SK-N-MC (cell line): ENCODE results near the gene CNTNAP3.
"Not testable (repeated sequence)": the region's sequence is repeated elsewhere in the genome, so short reads cannot be mapped to it uniquely, and the experiment has no call there.

Source experiments
- EZH2 ChIP-seq: fragments of 200-600 bp; sonication (generic); IDR thresholded peaks from one replicate; pipeline ENCODE4 v1.6.1; 2017; ENCODE audit warnings: antibody characterized with exemption
- FOXP2 ChIP-seq: optimal IDR thresholded peaks from 2 replicates; pipeline ENCODE3; 2011; ENCODE audit warnings: mild to moderate bottlenecking, moderate library complexity; ENCODE audit not compliant: insufficient read depth; ENCODE audit errors: extremely low read length, control extremely low read depth
- POLR2AphosphoS5 ChIP-seq: IDR thresholded peaks from 2 replicates; pipeline ENCODE4 v1.6.1; 2012; ENCODE audit warnings: mild to moderate bottlenecking, low read depth, low read length, borderline replicate concordance

DNA sequence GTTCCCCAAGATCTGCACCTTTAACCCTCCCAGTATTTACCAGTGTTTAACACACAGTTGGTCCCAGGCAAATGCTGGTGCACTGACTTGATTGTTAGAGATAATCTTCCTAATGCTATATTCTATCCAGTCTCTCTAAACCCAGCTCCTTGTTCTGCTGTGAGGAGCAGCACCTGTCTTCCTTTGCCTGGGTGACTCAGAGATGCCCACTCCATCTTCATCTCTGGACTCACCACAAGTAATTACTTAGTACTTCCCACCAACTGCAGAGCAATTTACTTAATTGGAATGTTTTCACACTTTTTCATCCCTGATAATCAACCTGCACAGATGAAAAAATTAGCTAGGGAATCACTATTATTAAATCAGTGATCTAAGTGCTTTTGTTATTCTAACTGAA, 87.6 kb downstream of the CNTNAP3 start:
- not testable (repeated sequence) for TF ChIP-seq EZH2, POLR2AphosphoS5, FOXP2
